Measurements from ENCODE around the gene MYO15B. TPM values are rescaled to one million over a fixed set of nuclear protein-coding genes. Genes with fewer than 3 reads are reported as not detected.
A peak's percentile ranks its signal among the peaks of the same experiment; 100 is the strongest.

The MYO15B gene
- total RNA-seq, 1 experiment from 2014 or later: 26.5 TPM

GRCh38 chr17:75584849-75585175, 2.8 kb upstream of the MYO15B start:
- intact Hi-C loops (cut with micrococcal nuclease; ENCODE audit: unreplicated experiment) (no loop called here), in situ Hi-C loops (cut with HindIII; ENCODE audit: low pct_unique_long_range_greater_than_20kb, low sequenced_read_pairs) (no loop called here)
- Histone ChIP-seq H3K4me1 (ENCODE audit: control insufficient read depth, insufficient read depth, low read length) (peaks cover 2% of the 10 kb centered on the region; the same call in 1 of the 2 replicates), H3K36me3 (ENCODE audit: control insufficient read depth, insufficient read depth, low read length) (no peaks in the 10 kb centered on the region), H3K27ac (ENCODE audit: low read length) (no peak overlapping the region), H3K9me3 (ENCODE audit: control insufficient read depth, insufficient read depth, low read depth, low read length) (no peaks in the 10 kb centered on the region), H3K27me3 (ENCODE audit: control insufficient read depth, insufficient read depth, low read length) (no peaks in the 10 kb centered on the region), H3K4me3 (ENCODE audit: low read depth in 2 of 2, low read length in 2 of 2) (no peak overlapping the region)
- ATAC-seq (no peak), DNase-seq (ENCODE audit: low read depth, low spot score) (no peak)
- POLR2A ChIA-PET: interaction anchor here (0.6 kb wide), 1 partner anchor 160 kb away, joined by 3 read pairs; no protein-coding TSS in a partner anchor
- CTCF ChIA-PET: interaction anchor here (1.0 kb wide), 1 partner anchor 175 kb away, joined by 5 read pairs; no protein-coding TSS in a partner anchor
- TF ChIP-seq CTCF (IDR thresholded peaks at IDR 0.05) (no peak), TCF7L2 (IDR thresholded peaks at IDR 0.05; ENCODE audit: low read depth, low read length) (no peak), REST (IDR thresholded peaks at IDR 0.05; ENCODE audit: insufficient read depth in 1 of 2, low read depth in 2 of 2, low read length in 1 of 2) (no peak), SIN3A (IDR thresholded peaks at IDR 0.05; ENCODE audit: borderline replicate concordance, insufficient read depth, low read depth, low read length) (no peak), POLR2AphosphoS5 (IDR thresholded peaks at IDR 0.05; ENCODE audit: low read depth, low read length) (no peak)
- BruUV-seq (replicated peaks): no TSS peak

- in situ Hi-C loops (cut with HindIII; ENCODE audit: low pct_unique_long_range_greater_than_20kb, low sequenced_read_pairs) (no loop called here), intact Hi-C loops (cut with micrococcal nuclease; ENCODE audit: unreplicated experiment) (no loop called here)
- ChIA-PET CTCF (interaction anchor here (0.8 kb wide), 1 partner anchor 236 kb away, joined by 3 read pairs; no protein-coding TSS in a partner anchor), POLR2A (no interaction called here)
- TF ChIP-seq SIN3A (IDR thresholded peaks at IDR 0.05; ENCODE audit: borderline replicate concordance, insufficient read depth, low read depth, low read length): no peak
- TF ChIP-seq TCF7L2 (IDR thresholded peaks at IDR 0.05; ENCODE audit: low read depth, low read length): no peak
- H3K4me3 ChIP-seq (ENCODE audit: low read depth in 2 of 2, low read length in 2 of 2): peak overlapping the region; percentile 6 to 28; a peak in 2 of 4 replicates
- ATAC-seq (peak; percentile 33), DNase-seq (ENCODE audit: low read depth, low spot score) (no peak)
- H3K36me3 ChIP-seq (ENCODE audit: control insufficient read depth, insufficient read depth, low read length): no peaks in the 10 kb centered on the region
- no TSS peak for BruUV-seq (replicated peaks)
- no peaks in the 10 kb centered on the region for H3K9me3 ChIP-seq (ENCODE audit: control insufficient read depth, insufficient read depth, low read depth, low read length)
- H3K27ac ChIP-seq (ENCODE audit: low read length): peak overlapping the region; percentile 71
- no peaks in the 10 kb centered on the region for H3K27me3 ChIP-seq (ENCODE audit: control insufficient read depth, insufficient read depth, low read length)
- H3K4me1 ChIP-seq (ENCODE audit: control insufficient read depth, insufficient read depth, low read length): peaks cover 5% of the 10 kb centered on the region; the same call in 1 of the 2 replicates
These were observed 1.0 kb downstream of the MYO15B start for GRCh38 chr17:75588596-75589011.

All from Panc1 (cell line).